ENCODE data around the gene ARHGAP22. TPM values are rescaled to one million over a fixed set of nuclear protein-coding genes. Genes with fewer than 3 reads are reported as not detected.

Gene ARHGAP22
- total and polyA plus RNA-seq, 2 of the 4 experiments (the other 2 are of a cell fraction) = 28.3 to 30.2 TPM

- no peak overlapping the region for H2BK20ac ChIP-seq (ENCODE audit: low read depth, low read length)
- H3K27me3 ChIP-seq (ENCODE audit: control insufficient read depth, insufficient read depth, low read length) = no peaks in the 10 kb centered on the region
- no peak overlapping the region for H2AFZ ChIP-seq (replicated peaks; ENCODE audit: low read length, poor library complexity)
- ChIA-PET POLR2A (ENCODE audit: unreplicated experiment) (no interaction called here), CTCF (interaction anchor here (0.6 kb wide), 1 partner anchor 17 kb away, joined by 3 read pairs; no protein-coding TSS in a partner anchor)
- H2AK9ac ChIP-seq (replicated peaks; ENCODE audit: low read depth, low read length, poor library complexity) = no peak overlapping the region
- no peak overlapping the region for H3K4me2 ChIP-seq (ENCODE audit: low read depth, low read length)
- H4K91ac ChIP-seq (ENCODE audit: insufficient read depth, low read depth, low read length) = no peak overlapping the region
- no peak overlapping the region for H3K4me3 ChIP-seq (ENCODE audit: insufficient read depth, low read depth, low read length)
- no peaks in the 10 kb centered on the region for H4K20me1 ChIP-seq (ENCODE audit: insufficient read depth, low read length)
- H3K4me1 ChIP-seq (ENCODE audit: control insufficient read depth, insufficient read depth, low read length) = peaks cover 7% of the 10 kb centered on the region; the same call in 1 of the 2 replicates
- no CpG with 5 or more reads among the region's 4 CpGs for WGBS, 2 experiments (ENCODE audit: extremely low coverage in 2 of 2, insufficient read length in 1 of 2)
- no peak for ATAC-seq (ENCODE audit: low read depth)
- H3K23ac ChIP-seq (ENCODE audit: low read depth, low read length) = no peak overlapping the region
- intact Hi-C loops (cut with micrococcal nuclease) = no loop called here
- no peak overlapping the region for H2BK120ac ChIP-seq (ENCODE audit: low read depth, low read length)
- no peak overlapping the region for H2AK5ac ChIP-seq (ENCODE audit: low read depth, low read length)
- no peak overlapping the region for H4K8ac ChIP-seq (ENCODE audit: low read depth in 2 of 2, low read length in 2 of 2)
- BruUV-seq (replicated peaks) = no TSS peak
- H3K9ac ChIP-seq (ENCODE audit: low read depth, low read length) = no peak overlapping the region
- no peak overlapping the region for H3K14ac ChIP-seq (replicated peaks; ENCODE audit: low read depth, low read length)
- no peaks in the 10 kb centered on the region for H3K36me3 ChIP-seq (ENCODE audit: control insufficient read depth, insufficient read depth, low read length)
- TF ChIP-seq RCOR1 (IDR thresholded peaks at IDR 0.05; ENCODE audit: insufficient replicate concordance, low read length) (no peak), RAD21 (IDR thresholded peaks at IDR 0.05; ENCODE audit: low read length) (no peak), BHLHE40 (IDR thresholded peaks at IDR 0.05; ENCODE audit: low read depth, low read length) (no peak), CEBPB (IDR thresholded peaks at IDR 0.05; ENCODE audit: low read depth, low read length) (no peak), FOS (IDR thresholded peaks at IDR 0.05; ENCODE audit: low read depth, low read length) (no peak), POLR2A (IDR thresholded peaks at IDR 0.05; ENCODE audit: low read depth, low read length) (no peak), ELK1 (IDR thresholded peaks at IDR 0.05; ENCODE audit: borderline replicate concordance, low read depth, low read length) (no peak), CHD1 (IDR thresholded peaks at IDR 0.05; ENCODE audit: low read depth, low read length) (no peak)
- TF ChIP-seq, protein P1, sequence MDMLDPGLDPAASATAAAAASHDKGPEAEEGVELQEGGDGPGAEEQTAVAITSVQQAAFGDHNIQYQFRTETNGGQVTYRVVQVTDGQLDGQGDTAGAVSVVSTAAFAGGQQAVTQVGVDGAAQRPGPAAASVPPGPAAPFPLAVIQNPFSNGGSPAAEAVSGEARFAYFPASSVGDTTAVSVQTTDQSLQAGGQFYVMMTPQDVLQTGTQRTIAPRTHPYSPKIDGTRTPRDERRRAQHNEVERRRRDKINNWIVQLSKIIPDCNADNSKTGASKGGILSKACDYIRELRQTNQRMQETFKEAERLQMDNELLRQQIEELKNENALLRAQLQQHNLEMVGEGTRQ (IDR thresholded peaks at IDR 0.05; ENCODE audit: low read depth, low read length) = no peak
- H3K56ac ChIP-seq (ENCODE audit: extremely low read depth, insufficient read depth, low read length) = no peak overlapping the region
- no peak overlapping the region for H4K5ac ChIP-seq (ENCODE audit: low read depth, low read length)
- no peak overlapping the region for H2BK15ac ChIP-seq (ENCODE audit: low read depth, low read length)
- H3K27ac ChIP-seq (ENCODE audit: insufficient read depth, low read length) = no peak overlapping the region
- H3K9me1 ChIP-seq (ENCODE audit: insufficient read depth, low read length) = peaks cover 6% of the 10 kb centered on the region; the same call in 1 of the 2 replicates
- peaks cover 8 to 12% of the 10 kb centered on the region in 2 experiments; a peak in 2 of 4 replicates for H3K79me1 ChIP-seq (ENCODE audit: low read depth in 1 of 2, low read length in 2 of 2)
- H2BK5ac ChIP-seq (ENCODE audit: low read depth, low read length, poor library complexity, severe bottlenecking) = no peak overlapping the region
- in situ Hi-C loops (cut with MboI; ENCODE audit: low sequenced_read_pairs) = no loop called here
- no peak overlapping the region for H3K18ac ChIP-seq (ENCODE audit: low read depth, low read length)
- no peak for DNase-seq
- no peak overlapping the region for H3K4ac ChIP-seq (ENCODE audit: low read depth, low read length)
- H3K9me3 ChIP-seq (ENCODE audit: control insufficient read depth, insufficient read depth, low read length) = no peaks in the 10 kb centered on the region
- dilution Hi-C loops (cut with HindIII; ENCODE audit: low sequenced_read_pairs, unreplicated experiment) = no loop called here
Observed at GRCh38 chr10:48652344-48652743, 47.5 kb upstream of the ARHGAP22 start.

Data from IMR-90 (cell line).